GM19372 (cell line): Measurements from ENCODE around the gene CDRT4.

ENCODE experiments used
- ATAC-seq: cut with Tn5 transposase; IDR thresholded peaks from one replicate; pipeline ENCODE4 v1.9.1; 2021; ENCODE audit warnings: mild to moderate bottlenecking, low read depth, moderate library complexity; ENCODE audit not compliant: unreplicated experiment

Gene CDRT4

DNA sequence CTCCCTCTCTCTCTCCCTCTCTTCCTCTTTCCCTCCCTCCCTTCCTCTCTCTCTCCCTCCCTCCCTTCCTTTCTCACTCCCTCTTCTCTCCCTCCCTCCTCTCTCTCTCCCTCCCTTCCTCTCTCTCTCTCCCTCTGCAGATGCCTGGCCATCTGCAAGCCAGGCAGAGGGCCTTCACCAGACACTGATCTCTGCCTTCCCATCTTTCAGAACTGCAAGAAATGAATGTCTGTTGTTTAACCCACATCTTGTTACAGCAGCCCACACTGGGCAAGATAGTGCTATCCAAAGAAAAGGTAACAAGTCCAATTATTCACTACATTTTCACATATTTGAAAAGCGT lies 26.2 kb upstream of the CDRT4 start:
- ATAC-seq, result no peak

DNA sequence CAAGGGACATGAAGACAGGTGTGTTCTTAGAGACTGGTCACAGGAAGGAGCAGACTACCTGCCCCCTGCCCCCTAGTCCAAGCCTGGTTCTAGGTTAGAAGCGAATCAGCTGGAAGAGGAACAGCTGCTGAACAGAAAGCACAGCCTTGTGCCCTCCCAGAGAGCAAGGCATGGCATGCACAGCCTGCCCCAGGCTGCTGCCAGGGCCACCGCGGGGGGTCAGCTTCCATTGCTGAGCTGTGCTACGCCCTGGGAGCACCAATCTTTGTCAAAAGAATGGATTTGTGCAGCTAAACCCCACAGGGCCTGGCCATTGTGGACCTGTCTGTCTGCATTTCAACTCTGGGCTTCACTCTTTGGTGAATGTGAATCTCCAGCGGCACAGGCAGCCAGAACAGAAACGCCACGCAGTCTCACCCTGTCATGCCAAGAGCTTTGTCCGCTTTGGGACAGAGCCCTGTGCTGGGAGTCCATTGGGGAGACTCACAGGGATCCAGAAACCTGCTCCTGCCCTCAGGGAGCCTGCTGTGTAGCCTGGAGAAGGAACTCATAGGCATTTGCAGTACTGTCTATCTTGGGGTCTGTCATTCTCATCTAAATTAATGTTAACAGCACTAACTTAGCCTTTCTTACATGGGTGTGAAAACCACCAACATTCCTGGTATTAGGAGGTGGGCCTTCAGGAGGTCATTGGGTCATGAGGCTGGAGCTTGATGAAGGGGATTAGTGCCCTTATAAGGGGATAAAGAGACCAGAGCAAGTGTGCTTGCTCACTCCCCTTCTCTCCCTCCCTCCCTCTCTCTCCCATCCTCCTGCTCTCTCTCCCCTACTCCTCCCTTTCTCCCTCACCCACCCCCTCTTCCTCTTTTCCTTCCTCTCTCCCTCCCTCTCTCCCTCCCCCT lies 25.6 kb upstream of the CDRT4 start:
- ATAC-seq, result no peak

DNA sequence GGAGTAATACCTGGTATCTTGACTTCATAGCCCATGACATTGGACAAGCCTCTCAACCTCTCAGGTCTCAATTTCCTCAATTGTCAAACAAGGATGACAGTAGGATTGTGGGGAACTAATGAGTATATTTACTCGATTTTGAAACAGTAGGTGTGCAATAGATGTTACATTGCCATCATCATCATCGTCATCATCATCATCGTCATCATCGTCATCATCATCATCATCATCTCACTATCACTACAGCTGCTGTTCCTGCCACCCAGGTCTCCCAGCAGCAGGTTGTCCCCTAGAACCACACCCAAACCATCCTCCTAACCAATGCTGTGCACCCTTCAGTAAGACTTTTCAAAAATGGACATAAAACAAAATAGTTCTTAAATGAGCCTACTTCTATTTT lies 24.8 kb upstream of the CDRT4 start:
- ATAC-seq, result no peak

DNA sequence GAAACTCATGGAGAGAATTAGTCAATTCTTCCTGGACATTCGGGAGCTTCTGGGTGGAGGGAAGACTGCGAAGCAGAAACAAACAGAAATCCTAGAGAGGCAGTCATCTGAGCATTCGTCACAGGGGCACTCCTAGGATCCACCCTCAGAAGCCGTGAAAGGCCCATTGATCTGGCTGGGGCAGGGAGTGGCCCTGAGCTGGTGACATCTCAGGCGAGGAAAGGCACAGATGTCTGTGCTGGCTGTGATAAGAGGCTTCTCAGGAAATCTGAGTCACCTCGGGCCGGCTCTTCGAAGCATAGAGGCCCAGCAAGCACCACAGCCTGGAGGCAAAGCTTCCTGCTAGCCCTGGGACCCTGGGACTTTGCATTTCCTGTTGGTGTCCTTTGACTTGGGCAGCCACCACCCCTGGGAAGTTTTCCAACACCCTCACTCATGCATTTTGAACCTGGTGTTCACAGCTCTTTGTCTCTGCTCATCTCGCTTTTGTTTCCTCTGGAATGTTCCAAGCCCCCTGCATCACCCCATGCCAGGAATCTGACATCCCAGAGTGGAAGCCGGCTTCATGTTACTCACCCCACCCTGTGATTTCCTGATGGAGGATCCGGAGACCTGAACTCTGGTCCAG lies 23.3 kb upstream of the CDRT4 start:
- no peak for ATAC-seq

DNA sequence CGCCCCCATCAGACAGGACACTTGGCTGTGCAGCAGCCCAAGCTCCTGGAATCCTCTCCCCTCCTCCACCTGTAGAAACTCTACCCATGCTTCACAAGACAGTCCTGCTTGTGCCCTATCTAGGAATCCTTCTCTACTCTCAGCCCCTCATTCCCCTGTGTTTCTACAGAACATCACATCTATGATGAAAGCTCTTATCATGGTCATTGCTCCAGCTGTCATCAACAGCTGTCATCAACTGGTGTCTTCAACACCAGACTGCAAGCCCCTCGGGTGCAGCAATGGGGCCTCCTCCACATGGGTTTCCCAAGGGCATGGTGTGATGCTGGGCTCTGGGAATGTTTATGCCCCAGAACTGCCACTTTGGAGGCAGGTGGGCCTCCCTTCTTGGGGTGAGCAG lies 21.1 kb upstream of the CDRT4 start:
- no peak for ATAC-seq

DNA sequence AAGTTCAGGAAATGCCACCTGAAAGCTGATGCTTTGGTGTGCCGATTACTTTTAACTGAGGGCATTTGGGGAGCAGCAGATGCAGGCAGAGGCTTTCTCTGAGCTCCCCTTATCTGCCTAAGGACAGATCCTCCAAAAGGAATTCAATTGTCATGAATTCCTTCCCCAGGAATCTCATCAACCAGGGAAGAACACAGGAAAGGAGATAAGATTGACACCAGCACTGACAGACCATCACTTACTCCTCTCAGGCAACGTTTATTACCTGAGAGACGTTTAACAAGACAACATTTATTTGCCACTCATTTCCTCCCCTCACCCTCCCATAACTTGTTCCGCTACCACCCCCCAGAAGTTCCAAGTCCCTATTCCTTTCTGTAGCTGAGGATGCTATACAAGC lies 17.6 kb upstream of the CDRT4 start:
- no peak for ATAC-seq

DNA sequence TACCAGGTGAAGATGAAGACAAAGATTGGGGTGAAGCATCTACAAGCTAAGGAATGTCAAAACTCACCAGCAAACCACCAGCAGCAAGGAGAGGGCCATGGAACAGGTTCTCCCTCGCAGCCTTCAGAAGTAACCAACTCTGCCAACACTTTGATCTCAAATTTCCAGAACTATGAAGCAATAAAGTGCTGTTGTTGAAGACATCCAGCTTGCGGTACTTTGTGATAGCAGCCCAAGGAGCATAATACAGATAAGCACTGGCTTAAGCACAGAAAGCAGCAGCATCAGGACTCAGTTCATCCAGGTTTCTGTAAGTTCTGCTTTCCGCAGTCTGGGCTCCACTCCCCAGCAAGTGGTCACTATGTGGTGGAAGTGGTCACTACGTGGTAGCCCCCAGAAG lies 16.0 kb upstream of the CDRT4 start:
- no peak for ATAC-seq

DNA sequence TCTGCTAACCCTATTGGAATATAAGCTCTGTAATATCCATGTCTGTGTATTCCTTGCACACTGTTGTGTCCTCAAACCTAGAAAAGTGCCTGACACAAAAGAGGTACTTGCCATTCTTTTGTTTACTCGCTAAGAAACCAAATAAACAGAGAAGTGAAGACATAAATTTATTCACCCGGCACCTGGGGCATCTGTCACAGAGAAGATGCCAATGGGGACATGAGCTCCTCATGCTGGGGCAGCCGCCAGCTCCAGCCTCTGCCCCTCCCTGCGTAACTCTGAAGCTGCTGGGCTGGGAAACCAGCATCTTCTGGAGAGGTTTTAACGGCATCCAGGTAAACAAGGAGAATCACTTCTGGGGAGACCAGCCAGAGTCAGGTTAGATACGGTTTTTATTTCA lies 15.1 kb upstream of the CDRT4 start:
- no peak for ATAC-seq

DNA sequence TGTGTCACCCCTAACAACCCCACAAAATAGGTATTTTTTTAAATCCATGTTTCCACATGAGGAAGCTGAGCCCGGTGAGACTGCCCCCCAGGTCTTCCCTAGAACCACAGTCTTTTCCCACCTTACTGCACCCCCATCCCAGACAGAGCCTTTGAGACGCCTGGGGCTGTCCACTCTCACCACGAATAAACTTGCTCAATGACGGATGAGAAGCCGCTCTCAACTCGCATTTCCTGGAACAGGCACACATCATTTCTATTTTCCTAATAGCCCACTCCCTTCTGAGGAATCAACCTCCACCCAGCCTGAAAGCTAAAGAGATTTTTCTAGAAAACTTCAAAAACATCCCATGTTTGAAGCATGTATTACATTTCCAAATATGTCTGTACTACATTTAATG lies 14.1 kb upstream of the CDRT4 start:
- ATAC-seq, result no peak

DNA sequence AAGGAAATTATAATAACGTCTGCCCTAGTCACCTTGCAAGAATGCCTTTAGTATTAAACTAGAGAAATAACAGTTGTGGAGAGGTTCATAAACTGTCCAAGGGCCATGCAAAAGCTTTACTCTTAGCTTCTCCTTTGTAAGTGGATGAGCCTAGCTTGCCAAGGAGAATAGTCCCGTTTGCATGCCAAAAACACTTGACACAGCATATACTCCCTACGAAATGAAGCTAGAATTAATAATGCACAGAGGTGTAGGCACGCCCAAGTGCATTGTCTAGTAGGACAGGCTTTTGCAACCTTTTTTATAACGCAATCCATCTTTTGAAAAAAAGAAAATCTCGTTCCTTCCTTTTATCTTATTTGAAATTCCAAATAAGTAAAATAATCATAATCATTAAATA lies 12.8 kb upstream of the CDRT4 start:
- ATAC-seq, result no peak

DNA sequence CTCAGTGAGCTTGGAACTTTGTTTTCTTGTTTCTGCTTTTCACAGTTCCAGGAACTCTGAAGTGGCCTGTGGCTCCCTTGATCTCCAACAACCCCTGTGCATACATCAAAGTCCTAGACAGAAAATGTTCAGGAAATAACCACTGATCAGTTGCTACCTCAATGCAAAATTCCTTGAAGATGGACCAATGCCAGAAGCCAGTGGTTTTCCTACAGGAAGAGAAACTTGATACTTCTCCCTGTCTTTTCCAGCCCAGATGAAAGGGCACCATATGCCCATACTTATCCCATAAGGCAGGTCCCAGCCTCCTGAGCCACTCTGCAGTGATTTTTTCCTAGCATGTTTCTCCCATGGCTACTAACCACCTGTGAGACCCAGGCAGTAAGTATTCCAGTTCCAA lies 12.3 kb upstream of the CDRT4 start:
- ATAC-seq, result no peak

DNA sequence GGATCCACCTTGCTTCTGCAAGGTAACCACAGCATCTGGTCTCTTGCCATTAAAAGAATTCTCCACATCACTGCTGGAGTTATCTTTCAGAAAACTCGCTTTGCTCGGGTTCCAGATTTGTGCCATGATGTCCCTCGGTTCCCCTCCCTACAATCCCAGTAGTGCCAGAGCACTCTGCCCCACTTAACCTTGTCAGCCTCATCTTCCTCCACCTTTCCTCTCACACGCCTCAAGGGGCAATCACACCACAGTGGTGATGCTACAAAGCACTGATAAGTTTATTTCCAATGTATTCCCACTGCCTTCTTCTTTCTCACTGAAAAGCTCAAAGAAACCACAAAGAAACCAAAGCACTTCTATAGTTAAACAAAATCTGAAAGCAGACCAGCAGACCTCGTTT lies 11.4 kb upstream of the CDRT4 start:
- no peak for ATAC-seq

DNA sequence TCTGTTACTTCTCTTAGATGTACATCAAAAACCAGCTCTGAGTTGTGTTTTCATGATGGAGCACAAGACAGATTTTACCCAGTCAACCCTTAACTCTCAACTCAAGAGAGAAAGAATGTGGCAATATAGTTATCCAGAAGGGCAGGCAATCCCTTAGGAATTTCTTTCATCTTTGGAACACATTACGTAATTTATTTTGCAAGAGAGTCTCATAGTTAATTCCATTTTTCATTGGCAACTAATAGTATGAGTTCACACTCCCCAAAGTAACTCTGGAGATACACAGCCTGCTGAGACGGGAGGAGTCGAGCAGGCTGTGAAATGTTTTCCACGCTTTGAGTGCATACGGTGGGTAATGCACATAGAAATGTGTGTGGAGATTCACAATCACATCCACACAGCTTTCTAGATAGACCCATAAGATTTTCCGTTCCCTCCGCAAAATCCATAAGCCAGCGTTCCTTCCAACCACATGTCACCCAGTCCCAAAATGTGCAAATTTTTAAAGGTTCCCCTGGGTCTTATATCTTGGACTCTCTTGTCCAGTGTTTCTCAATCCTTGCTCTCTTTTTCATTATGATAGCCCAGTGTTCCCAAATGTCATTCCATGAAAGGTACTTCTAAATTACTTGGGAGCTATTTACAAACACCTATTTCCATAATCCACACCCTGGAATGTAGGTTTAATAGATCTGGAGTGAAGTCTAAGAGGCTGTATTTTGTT lies 8.4 kb upstream of the CDRT4 start:
- no peak for ATAC-seq

DNA sequence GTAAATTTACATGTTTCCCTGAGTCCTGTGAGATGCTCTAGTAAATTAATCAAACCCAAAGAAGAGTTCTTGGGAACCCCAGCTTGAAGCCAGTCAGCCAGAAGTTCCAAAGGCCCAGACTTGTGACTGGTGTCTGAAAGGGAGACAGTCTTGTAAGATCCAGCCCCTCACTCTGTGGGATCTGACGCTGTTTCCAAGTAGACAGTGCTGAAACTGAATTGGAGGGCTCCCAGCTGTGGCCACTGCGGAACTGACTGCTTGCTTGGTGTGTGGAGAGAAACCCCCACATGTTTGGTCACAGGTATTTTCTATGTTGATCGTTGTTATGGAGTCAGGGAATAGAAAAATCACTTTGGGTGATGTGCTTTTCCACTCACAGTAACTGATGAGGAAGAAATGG lies 5.5 kb upstream of the CDRT4 start:
- no peak for ATAC-seq

DNA sequence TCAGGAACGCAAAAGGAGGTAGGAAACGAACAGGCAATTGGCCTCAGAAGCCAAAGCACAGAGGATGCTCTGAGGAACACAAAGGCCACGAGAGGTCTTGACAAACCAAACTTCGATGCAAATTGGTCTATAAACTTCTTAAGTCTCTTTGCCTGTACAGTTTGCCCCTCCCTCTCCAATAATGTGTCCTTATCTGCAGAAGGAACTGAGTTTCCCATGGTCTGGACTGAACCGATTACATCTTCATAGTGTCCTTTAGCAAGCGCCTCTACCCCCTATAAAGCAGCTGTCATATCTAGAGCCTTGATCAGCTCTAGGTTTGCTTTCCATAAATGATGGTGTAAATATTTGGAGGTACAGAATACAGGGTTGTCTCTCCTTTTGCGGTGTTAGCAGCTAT lies 3.1 kb upstream of the CDRT4 start:
- no peak for ATAC-seq

DNA sequence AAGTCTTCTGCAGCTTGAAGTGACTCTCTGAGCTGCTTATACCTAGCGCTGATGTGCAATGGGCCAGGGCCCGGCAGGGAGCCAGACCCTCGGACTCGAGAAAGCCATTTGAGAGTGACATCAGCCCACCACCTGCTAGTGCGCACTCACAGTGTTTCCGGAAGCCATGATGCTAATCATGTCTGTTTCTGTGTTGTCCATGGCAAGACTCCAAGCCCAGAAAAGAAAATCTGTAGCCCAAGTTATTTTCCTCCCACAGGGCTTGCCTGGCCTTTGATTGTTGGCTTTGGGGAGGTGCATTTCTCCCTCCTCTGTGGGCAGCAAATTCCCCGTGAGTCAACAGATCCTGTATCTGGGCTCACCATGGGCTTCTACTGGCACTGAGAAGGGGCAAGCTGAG lies 1.8 kb upstream of the CDRT4 start:
- ATAC-seq, result no peak

DNA sequence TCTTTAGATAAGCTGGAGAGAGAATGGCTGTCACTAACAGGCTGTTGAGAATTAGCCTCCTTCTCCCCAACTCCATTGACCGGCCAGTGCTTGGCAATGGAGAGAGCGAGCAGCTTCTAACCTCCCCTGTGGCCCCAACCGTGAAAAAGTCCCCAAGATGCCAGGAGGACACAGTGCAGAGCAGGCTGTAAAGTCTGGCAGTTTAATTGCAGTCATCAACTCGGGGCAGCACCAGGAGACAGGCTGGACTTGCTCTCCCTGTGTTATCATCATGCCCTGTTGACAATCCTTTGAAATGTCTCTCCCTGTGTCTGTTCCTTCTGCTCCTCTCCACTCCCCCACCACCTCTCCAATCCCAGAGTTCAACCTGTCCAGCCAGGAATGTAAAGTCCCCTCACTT lies 705 bp upstream of the CDRT4 start:
- ATAC-seq, result no peak

DNA sequence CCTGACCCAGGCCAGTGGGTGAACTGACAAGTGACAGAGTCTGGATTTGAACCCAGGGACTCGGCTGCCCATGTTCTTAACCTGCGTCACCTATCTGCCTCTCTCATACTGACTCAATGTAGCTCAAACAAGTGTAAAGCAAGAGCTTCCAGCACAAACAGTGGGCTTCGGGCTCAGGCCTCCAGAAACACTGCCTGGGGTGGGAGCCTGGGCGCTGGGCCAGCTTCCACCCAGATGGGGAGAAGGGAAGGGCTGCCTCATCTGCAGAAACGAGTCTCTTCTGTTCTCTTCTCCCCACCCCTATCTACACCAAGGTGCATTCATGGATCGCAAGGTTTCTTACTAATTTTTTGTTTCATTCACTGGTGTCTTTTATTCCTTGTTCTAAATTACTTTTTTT lies 1.3 kb downstream of the CDRT4 start:
- ATAC-seq, result no peak

DNA sequence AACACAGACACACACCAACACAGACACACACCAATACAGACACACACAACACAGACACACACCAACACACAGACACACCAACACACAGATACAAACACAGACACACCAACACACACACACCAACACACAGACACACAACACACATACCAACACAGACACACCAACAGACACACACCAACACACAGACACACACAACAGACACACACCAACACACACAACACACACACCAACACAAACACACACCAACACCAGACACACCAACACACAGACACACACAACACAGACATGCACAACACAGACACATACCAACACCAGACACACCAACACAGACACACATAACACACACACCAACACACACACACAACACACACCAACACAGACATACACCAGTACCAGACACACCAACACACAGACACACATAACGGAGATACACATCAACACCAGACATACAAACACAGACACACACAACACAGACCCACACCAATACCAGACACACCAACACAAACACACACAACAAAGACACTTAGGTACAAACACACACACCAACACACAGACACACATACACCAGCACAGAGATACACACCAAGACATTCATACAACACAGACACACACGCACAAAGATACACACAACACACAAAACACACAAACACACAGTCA lies 2.2 kb downstream of the CDRT4 start:
- no peak for ATAC-seq

DNA sequence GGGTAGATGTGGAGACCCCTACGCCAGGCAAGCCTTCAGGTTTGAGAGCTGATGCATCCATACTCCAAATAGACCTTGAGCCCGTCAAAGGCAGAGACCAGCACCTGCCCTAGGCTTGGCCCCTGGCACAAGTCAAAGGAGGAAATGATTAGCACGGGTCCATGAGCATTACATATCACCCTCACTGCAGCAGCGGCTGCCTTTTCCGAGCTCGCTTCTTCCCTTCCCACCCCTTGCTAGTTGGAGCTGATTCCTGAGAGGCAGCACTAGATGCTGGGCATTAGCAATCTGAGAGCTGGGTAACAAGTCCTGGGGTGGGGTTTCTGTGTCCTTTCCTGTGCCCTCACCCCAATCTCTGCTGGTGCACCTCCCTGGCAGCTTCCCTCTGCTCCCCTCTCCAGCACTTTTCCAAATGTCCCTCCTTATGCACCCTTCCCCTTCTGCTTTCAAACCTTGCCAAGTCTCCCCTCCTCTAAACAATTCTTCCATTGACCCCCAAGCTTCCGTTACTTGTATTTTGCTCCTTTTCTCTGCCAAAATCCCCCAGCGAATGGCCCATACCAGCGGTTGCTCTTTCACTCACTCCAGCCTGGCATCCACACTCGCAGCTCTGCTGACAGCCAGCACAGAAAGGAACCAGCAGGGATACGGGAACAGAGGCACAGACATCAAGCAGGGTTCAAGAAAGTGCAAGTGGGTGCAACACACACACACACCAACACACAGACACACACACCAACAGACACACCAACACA lies 3.0 kb downstream of the CDRT4 start:
- ATAC-seq, result no peak
